ENCODE results near the gene NLRP4. TPM values are rescaled to one million over a fixed set of nuclear protein-coding genes. Genes with fewer than 3 reads are reported as not detected.
A peak's percentile ranks its signal among the peaks of the same experiment; 100 is the strongest.

NLRP4 gene
- total RNA-seq, 1 donor from 2014 or later, result not detected

GRCh38 chr19:55877211-55877610 lies 40.9 kb downstream of the NLRP4 start:
- Histone ChIP-seq H3K4me3 (no peak overlapping the region), H3K27me3 (peaks cover 6% of the 10 kb centered on the region), H3K36me3 (no peaks in the 10 kb centered on the region), H3K4me1 (no peaks in the 10 kb centered on the region), H3K9me3 (no peaks in the 10 kb centered on the region), H3K27ac (no peak overlapping the region)
- ATAC-seq, result no peak
- DNase-seq, result peak; percentile 33
- intact Hi-C loops (cut with DNase I), result no loop called here
- TF ChIP-seq, protein P1, sequence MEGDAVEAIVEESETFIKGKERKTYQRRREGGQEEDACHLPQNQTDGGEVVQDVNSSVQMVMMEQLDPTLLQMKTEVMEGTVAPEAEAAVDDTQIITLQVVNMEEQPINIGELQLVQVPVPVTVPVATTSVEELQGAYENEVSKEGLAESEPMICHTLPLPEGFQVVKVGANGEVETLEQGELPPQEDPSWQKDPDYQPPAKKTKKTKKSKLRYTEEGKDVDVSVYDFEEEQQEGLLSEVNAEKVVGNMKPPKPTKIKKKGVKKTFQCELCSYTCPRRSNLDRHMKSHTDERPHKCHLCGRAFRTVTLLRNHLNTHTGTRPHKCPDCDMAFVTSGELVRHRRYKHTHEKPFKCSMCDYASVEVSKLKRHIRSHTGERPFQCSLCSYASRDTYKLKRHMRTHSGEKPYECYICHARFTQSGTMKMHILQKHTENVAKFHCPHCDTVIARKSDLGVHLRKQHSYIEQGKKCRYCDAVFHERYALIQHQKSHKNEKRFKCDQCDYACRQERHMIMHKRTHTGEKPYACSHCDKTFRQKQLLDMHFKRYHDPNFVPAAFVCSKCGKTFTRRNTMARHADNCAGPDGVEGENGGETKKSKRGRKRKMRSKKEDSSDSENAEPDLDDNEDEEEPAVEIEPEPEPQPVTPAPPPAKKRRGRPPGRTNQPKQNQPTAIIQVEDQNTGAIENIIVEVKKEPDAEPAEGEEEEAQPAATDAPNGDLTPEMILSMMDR (IDR thresholded peaks at IDR 0.05), result no peak

DNA sequence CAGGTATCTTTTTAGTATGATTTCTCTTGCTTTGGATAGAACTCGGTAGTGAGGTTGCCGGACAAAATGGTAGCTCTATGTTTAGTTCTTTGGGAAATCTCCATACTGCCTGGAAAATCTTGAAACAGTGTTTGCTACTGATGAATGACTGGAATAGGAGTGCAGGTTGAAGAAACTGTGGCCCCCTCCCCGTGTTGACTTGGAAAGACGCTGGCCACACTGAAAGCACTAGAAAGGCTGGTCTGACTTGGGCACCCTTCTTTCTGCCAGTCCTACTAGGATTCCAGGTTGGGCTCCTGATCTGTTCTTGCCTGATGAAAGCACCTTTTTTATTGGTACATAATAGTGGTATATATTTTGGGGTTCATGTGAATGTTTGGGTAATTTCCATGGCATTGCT lies 46.3 kb downstream of the NLRP4 start:
- no peak for DNase-seq
- no peaks in the 10 kb centered on the region for H3K36me3 ChIP-seq
- no peaks in the 10 kb centered on the region for H3K9me3 ChIP-seq
- intact Hi-C loops (cut with DNase I), result no loop called here
- H3K27me3 ChIP-seq, result no peaks in the 10 kb centered on the region
- no peaks in the 10 kb centered on the region for H3K4me1 ChIP-seq
- TF ChIP-seq, protein P1 (IDR thresholded peaks at IDR 0.05), result no peak
- H3K4me3 ChIP-seq, result no peak overlapping the region
- ATAC-seq, result no peak
- no peak overlapping the region for H3K27ac ChIP-seq

- no peak for ATAC-seq
- Histone ChIP-seq H3K27ac (no peak overlapping the region), H3K27me3 (no peaks in the 10 kb centered on the region), H3K36me3 (no peaks in the 10 kb centered on the region), H3K4me1 (no peaks in the 10 kb centered on the region), H3K9me3 (no peaks in the 10 kb centered on the region), H3K4me3 (no peak overlapping the region)
- intact Hi-C loops (cut with DNase I), result no loop called here
- peak; percentile 34 for DNase-seq
- TF ChIP-seq, protein P1 (IDR thresholded peaks at IDR 0.05), result no peak
Measured at GRCh38 chr19:55898911-55899310, 62.6 kb downstream of the NLRP4 start.

DNA sequence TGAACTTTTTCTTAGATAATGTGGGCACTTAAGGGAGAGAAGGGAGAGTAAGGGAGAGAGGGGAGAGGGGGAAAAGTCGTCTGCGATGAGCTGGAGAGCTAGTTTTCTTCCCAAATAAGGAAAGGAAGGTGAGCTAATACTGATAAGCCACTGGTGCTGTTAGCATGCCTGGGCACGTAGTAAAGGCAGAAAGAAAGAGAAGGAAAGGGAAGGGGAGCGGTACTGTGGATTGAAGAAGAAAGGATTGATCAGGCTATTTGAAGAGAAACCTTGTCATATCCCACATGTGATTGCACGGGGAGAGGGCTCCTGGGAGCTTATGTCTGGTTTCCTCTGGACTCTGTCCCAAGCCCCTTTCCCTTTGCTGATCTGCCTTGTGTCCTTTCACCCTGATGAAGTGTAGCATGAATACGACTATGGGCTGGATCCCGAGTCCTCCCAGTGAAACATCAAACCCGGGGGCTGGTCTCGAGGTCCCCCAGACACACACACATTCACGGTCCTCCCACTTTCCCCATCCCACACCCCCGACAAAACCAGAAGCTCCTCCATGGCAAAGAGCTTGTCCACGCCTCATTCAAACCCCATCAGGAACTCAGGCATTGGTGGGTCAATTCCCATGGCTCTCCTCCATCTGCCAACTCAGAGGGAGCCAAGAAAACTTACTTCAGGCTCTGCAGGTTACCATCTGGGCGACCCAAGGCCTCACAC lies 65.2 kb downstream of the NLRP4 start:
- H3K36me3 ChIP-seq, result no peaks in the 10 kb centered on the region
- no peaks in the 10 kb centered on the region for H3K27me3 ChIP-seq
- TF ChIP-seq, protein P1 (IDR thresholded peaks at IDR 0.05), result no peak
- no peak for ATAC-seq
- H3K4me3 ChIP-seq, result no peak overlapping the region
- no peak overlapping the region for H3K27ac ChIP-seq
- no peaks in the 10 kb centered on the region for H3K9me3 ChIP-seq
- no peak for DNase-seq
- intact Hi-C loops (cut with DNase I), result no loop called here
- H3K4me1 ChIP-seq, result no peaks in the 10 kb centered on the region

GRCh38 chr19:55902080-55902751 lies 65.9 kb downstream of the NLRP4 start:
- Histone ChIP-seq H3K27ac (no peak overlapping the region), H3K27me3 (no peaks in the 10 kb centered on the region), H3K4me1 (no peaks in the 10 kb centered on the region), H3K36me3 (no peaks in the 10 kb centered on the region), H3K9me3 (no peaks in the 10 kb centered on the region), H3K4me3 (no peak overlapping the region)
- intact Hi-C loops (cut with DNase I), result no loop called here
- no peak for DNase-seq
- TF ChIP-seq, protein P1 (IDR thresholded peaks at IDR 0.05), result no peak
- ATAC-seq, result no peak
